ENCODE data around the gene PIH1D1. TPM values are rescaled to one million over a fixed set of nuclear protein-coding genes. Genes with fewer than 3 reads are reported as not detected.

PIH1D1 gene
- total and polyA plus RNA-seq, 4 donors = 41.4 to 59.4 (median 47.2) TPM

DNA sequence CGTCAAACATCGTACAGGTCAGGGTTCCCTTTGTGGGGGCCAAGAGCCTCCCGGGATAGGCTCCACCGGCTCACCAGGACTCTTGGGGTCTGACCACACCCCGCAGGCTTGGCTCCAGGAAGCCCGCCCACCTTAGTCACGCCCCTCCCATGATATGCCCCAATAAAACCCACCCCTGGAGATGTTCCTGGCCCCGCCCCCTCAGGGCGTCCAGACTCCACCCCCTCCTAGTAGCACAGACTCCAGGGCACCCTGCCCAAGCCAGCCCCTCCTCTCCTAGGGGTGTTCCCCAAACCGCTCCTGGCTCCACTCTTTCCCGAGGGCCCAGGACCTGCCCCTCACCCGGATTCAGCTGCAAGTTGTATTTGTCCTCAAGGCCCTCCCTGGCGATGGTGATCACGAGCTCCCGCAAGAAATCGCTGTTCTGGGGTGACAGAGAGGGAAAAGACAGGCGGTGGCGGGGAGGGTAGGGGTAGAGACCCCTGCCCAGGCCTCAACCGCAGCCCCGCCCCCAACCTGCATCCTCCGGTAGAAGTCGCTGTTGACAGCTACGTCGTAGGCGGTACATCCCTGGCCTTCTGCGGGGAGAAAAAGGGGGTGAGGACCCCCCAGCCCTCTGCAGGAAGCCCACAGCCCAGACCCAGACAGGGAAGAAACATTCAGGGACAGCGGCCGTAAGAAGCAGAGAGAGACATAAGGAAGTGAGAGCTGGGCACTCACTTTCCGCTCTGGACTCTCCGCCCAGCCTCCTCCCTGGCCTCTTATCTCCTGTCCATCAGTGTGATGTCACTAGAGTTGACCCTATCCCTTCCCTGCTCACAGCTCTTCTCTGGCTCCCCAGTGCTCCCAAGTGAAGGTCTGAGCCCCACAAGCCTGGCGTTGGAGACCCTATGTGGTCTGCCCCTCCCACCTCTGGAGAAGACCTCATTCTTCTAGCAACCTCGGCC, 3.9 kb downstream of the PIH1D1 start:
- Histone ChIP-seq H3K9me3 (ENCODE audit: control insufficient read depth in 4 of 4, low read length in 3 of 4) (no peaks in the 10 kb centered on the region), H3K9ac (ENCODE audit: low read depth in 1 of 2, low read length in 2 of 2) (no peak overlapping the region), H3K36me3 (ENCODE audit: control insufficient read depth in 4 of 4, insufficient read depth in 3 of 4, low read depth in 1 of 4, low read length in 3 of 4) (peaks cover 0 to 11% (median 7%) of the 10 kb centered on the region in 4 donors), H3K4me3 (ENCODE audit: low read depth in 1 of 3, low read length in 3 of 3) (no peak overlapping the region), H3K4me1 (ENCODE audit: control insufficient read depth in 4 of 4, insufficient read depth in 4 of 4, low read length in 3 of 4) (peaks cover 0 to 16% (median 8%) of the 10 kb centered on the region in 4 donors), H3K27ac (ENCODE audit: low read depth in 1 of 2, low read length in 2 of 2) (no peak overlapping the region), H3K27me3 (ENCODE audit: control insufficient read depth in 4 of 4, insufficient read depth in 4 of 4, low read length in 3 of 4) (no peaks in the 10 kb centered on the region)
- DNase-seq (ENCODE audit: low spot score) = peak; percentile 61
- 89% methylated on average over 32 of the region's 32 CpGs for WGBS
- TF ChIP-seq, protein P1, sequence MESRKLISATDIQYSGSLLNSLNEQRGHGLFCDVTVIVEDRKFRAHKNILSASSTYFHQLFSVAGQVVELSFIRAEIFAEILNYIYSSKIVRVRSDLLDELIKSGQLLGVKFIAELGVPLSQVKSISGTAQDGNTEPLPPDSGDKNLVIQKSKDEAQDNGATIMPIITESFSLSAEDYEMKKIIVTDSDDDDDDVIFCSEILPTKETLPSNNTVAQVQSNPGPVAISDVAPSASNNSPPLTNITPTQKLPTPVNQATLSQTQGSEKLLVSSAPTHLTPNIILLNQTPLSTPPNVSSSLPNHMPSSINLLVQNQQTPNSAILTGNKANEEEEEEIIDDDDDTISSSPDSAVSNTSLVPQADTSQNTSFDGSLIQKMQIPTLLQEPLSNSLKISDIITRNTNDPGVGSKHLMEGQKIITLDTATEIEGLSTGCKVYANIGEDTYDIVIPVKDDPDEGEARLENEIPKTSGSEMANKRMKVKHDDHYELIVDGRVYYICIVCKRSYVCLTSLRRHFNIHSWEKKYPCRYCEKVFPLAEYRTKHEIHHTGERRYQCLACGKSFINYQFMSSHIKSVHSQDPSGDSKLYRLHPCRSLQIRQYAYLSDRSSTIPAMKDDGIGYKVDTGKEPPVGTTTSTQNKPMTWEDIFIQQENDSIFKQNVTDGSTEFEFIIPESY (IDR thresholded peaks at IDR 0.05) = no peak
- TF ChIP-seq GABPA (IDR thresholded peaks at IDR 0.05 in 1 of 2, conservative IDR thresholded peaks at IDR 0.05 in 1 of 2) (no peak), NR2F2 (IDR thresholded peaks at IDR 0.05) (no peak), EGR1 (IDR thresholded peaks at IDR 0.05; ENCODE audit: low read depth in 2 of 2) (no peak), HNF4G (IDR thresholded peaks at IDR 0.05) (no peak)
- TF ChIP-seq, protein P2, sequence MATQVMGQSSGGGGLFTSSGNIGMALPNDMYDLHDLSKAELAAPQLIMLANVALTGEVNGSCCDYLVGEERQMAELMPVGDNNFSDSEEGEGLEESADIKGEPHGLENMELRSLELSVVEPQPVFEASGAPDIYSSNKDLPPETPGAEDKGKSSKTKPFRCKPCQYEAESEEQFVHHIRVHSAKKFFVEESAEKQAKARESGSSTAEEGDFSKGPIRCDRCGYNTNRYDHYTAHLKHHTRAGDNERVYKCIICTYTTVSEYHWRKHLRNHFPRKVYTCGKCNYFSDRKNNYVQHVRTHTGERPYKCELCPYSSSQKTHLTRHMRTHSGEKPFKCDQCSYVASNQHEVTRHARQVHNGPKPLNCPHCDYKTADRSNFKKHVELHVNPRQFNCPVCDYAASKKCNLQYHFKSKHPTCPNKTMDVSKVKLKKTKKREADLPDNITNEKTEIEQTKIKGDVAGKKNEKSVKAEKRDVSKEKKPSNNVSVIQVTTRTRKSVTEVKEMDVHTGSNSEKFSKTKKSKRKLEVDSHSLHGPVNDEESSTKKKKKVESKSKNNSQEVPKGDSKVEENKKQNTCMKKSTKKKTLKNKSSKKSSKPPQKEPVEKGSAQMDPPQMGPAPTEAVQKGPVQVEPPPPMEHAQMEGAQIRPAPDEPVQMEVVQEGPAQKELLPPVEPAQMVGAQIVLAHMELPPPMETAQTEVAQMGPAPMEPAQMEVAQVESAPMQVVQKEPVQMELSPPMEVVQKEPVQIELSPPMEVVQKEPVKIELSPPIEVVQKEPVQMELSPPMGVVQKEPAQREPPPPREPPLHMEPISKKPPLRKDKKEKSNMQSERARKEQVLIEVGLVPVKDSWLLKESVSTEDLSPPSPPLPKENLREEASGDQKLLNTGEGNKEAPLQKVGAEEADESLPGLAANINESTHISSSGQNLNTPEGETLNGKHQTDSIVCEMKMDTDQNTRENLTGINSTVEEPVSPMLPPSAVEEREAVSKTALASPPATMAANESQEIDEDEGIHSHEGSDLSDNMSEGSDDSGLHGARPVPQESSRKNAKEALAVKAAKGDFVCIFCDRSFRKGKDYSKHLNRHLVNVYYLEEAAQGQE (IDR thresholded peaks at IDR 0.05) = no peak
- TF ChIP-seq, protein P3, sequence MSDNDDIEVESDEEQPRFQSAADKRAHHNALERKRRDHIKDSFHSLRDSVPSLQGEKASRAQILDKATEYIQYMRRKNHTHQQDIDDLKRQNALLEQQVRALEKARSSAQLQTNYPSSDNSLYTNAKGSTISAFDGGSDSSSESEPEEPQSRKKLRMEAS (IDR thresholded peaks at IDR 0.05) = no peak
- TF ChIP-seq, protein P4, sequence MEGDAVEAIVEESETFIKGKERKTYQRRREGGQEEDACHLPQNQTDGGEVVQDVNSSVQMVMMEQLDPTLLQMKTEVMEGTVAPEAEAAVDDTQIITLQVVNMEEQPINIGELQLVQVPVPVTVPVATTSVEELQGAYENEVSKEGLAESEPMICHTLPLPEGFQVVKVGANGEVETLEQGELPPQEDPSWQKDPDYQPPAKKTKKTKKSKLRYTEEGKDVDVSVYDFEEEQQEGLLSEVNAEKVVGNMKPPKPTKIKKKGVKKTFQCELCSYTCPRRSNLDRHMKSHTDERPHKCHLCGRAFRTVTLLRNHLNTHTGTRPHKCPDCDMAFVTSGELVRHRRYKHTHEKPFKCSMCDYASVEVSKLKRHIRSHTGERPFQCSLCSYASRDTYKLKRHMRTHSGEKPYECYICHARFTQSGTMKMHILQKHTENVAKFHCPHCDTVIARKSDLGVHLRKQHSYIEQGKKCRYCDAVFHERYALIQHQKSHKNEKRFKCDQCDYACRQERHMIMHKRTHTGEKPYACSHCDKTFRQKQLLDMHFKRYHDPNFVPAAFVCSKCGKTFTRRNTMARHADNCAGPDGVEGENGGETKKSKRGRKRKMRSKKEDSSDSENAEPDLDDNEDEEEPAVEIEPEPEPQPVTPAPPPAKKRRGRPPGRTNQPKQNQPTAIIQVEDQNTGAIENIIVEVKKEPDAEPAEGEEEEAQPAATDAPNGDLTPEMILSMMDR (IDR thresholded peaks at IDR 0.05; ENCODE audit: low read depth, low read length, missing input control) = no peak

DNA sequence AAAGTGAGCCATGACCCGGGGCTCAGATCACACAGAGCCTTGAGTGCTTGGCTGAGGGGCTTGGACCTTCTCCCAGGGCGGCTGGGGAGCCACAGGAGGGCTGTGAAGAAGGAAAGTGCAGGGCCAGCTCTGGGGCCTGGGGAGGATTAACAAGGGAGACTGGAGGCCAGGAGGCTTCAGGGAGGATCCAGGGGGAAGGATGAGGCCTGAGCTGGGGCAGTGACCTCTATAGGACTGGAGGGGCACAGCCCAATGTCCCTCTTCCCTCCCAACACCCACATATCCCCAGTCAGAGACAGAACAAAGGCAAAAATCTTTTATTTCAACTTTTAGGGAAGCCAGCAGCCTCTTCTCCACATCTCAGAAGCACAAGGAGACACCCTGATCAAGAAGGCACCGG, 5.6 kb downstream of the PIH1D1 start:
- H3K36me3 ChIP-seq (ENCODE audit: control insufficient read depth in 4 of 4, insufficient read depth in 3 of 4, low read depth in 1 of 4, low read length in 3 of 4) = peaks cover 0 to 11% (median 7%) of the 10 kb centered on the region in 4 donors
- 92% methylated on average over 3 of the region's 3 CpGs for WGBS
- no peaks in the 10 kb centered on the region for H3K9me3 ChIP-seq (ENCODE audit: control insufficient read depth in 4 of 4, low read length in 3 of 4)
- H3K27me3 ChIP-seq (ENCODE audit: control insufficient read depth in 4 of 4, insufficient read depth in 4 of 4, low read length in 3 of 4) = no peaks in the 10 kb centered on the region
- H3K4me3 ChIP-seq (ENCODE audit: low read depth in 1 of 3, low read length in 3 of 3) = no peak overlapping the region
- peaks cover 4 to 14% (median 8%) of the 10 kb centered on the region in 4 donors for H3K4me1 ChIP-seq (ENCODE audit: control insufficient read depth in 4 of 4, insufficient read depth in 4 of 4, low read length in 3 of 4)
- no peak overlapping the region for H3K9ac ChIP-seq (ENCODE audit: low read depth in 1 of 2, low read length in 2 of 2)
- no peak for DNase-seq (ENCODE audit: low spot score)
- H3K27ac ChIP-seq (ENCODE audit: low read depth in 1 of 2, low read length in 2 of 2) = no peak overlapping the region
- TF ChIP-seq GABPA (IDR thresholded peaks at IDR 0.05 in 1 of 2, conservative IDR thresholded peaks at IDR 0.05 in 1 of 2) (no peak), SP1 (IDR thresholded peaks at IDR 0.05) (no peak), HNF4G (IDR thresholded peaks at IDR 0.05) (no peak), JUND (IDR thresholded peaks at IDR 0.05) (no peak), NR2F2 (IDR thresholded peaks at IDR 0.05) (no peak), RXRA (IDR thresholded peaks at IDR 0.05) (no peak), TAF1 (conservative IDR thresholded peaks at IDR 0.05) (no peak)
- TF ChIP-seq, protein P5, sequence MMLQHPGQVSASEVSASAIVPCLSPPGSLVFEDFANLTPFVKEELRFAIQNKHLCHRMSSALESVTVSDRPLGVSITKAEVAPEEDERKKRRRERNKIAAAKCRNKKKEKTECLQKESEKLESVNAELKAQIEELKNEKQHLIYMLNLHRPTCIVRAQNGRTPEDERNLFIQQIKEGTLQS (IDR thresholded peaks at IDR 0.05) = no peak
- TF ChIP-seq, protein P4 (IDR thresholded peaks at IDR 0.05; ENCODE audit: low read depth, low read length, missing input control) = no peak
- TF ChIP-seq, protein P3 (IDR thresholded peaks at IDR 0.05) = no peak
- TF ChIP-seq, protein P2 (IDR thresholded peaks at IDR 0.05) = no peak
